K562 (cell line): ENCODE results near the gene TPX2. TPM values are rescaled to one million over a fixed set of nuclear protein-coding genes. Genes with fewer than 3 reads are reported as not detected.

ENCODE experiments used
- CBX5 ChIP-seq: IDR thresholded peaks from 2 replicates; pipeline ENCODE4 v1.6.1; 2014; ENCODE audit warnings: low read depth, borderline replicate concordance
- KDM4B ChIP-seq, 2 experiments: fragments of 450-650 bp in 1 of 2; sonication (generic) in 1 of 2; IDR thresholded peaks; 2 replicates each; pipeline ENCODE4 v1.6.1; 2016 to 2017; ENCODE audit warnings: borderline replicate concordance in 2 of 2, antibody characterized with exemption in 1 of 2, low read depth in 1 of 2, mild to moderate bottlenecking in 1 of 2
- NFE2 ChIP-seq: IDR thresholded peaks from 2 replicates; pipeline ENCODE4 v1.6.1; 2014; ENCODE audit warnings: antibody characterized with exemption, low read depth
- ZBTB8A ChIP-seq: fragments of 450-650 bp; IDR thresholded peaks from 2 replicates; pipeline ENCODE4 v1.6.1; 2018; ENCODE audit warnings: mild to moderate bottlenecking, moderate library complexity; ENCODE audit not compliant: partially characterized antibody
- ZNF140 ChIP-seq: fragments of 250-450 bp; sonication (Bioruptor Pico); IDR thresholded peaks from 2 replicates; pipeline ENCODE4 v1.8.0; 2021; ENCODE audit warnings: moderate library complexity, mild to moderate bottlenecking, inconsistent platforms
- ZNF589 ChIP-seq: fragments of 200-800 bp; sonication (Bioruptor generic); IDR thresholded peaks from 2 replicates; pipeline ENCODE4 v1.6.1; 2016; ENCODE audit warnings: low read depth, missing genetic modification characterization, missing compliant biosample characterization
- polyA plus RNA-seq, 8 experiments: library from polyadenylated mRNA; depleted of rRNA in 4 of 8; stranded (reverse) in 5 of 8; unstranded in 3 of 8; fragments of >200 nt; fragmentation: Nextera tagmentation in 2 of 8; fragmentation: Illumina TruSeq in 1 of 8; extraction: Ambion mirVana in 2 of 8; extraction: Trizol in 1 of 8; gene quantifications; 2 replicates each; pipeline versions ENCODE4 v1.2.1 to v1.2.3, GENCODE V29; 2011 to 2014; ENCODE audit warnings: inconsistent platforms in 1 of 8, missing spikeins in 1 of 8
- total RNA-seq, 7 experiments: library from RNA; depleted of rRNA in 6 of 7; stranded (reverse); fragments of >200 nt in 6 of 7; fragmentation: Illumina TruSeq in 2 of 7; extraction: Trizol in 2 of 7; gene quantifications; 2 replicates each; pipeline versions ENCODE4 v1.2.1 to v1.2.3, GENCODE V29; 2011 to 2021; ENCODE audit warnings: low replicate concordance in 1 of 7
- TF ChIP-seq, protein P1 (sequence below): sonication (generic); formaldehyde crosslinking; IDR thresholded peaks from 2 replicates; pipeline ENCODE4 v1.8.0; 2022; ENCODE audit warnings: missing genetic modification reagents, mild to moderate bottlenecking, borderline replicate concordance
- TF ChIP-seq, protein P2 (sequence below): fragments of 250-450 bp; sonication (Bioruptor Pico); IDR thresholded peaks from 2 replicates; pipeline ENCODE4 v1.5.0; 2021; ENCODE audit warnings: mild to moderate bottlenecking, moderate library complexity

TPX2 gene
- total and polyA plus RNA-seq, 9 of the 15 experiments (the other 6 are each of a cell fraction or from before 2014, with no cell fraction given): 48.0 to 241 (median 133) TPM

DNA sequence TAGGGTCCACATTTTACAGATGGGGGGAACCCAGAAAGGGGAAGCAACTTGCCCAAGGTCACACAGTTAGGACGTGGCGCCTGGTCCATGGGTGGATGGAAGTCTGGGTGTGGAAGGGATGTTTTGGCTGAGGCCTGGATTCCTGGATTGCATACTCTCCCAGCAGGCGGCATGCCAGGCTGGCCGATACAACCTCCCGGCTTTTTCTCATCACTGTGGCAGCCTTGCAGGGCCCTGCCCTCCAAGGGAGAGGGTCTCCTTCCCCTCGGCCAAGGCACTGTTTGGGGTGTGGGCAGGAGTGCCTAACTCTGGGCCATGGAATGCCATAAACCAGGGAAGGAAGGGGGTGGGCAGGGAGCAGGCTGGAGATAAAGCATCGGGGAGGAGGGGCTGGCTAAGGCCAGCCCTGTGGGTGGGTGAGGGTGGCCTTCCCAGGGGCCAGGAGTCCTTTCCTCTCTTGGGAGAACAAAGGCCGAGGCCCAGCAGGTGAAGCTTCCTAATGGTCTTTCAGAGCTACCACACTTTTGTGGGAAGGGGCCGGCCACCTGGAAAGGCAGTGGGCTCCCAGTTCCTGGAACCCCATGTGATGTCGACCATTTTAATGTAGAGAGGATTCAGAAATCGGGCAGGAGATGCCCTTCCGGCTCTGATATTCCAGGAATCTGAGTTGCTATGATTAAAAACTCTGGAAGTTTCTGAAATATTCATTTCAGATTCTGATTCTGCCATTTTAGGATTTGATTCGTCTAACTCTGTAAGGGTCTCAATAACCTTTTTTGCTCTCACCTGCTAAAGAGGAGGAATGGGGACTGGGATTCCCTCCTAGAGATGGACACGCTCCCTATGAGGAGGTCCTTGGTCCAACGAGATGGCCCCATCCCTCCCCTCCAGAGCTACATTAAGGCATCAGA is 102.1 kb downstream of the TPX2 start (continued):
- TF ChIP-seq, protein P1, sequence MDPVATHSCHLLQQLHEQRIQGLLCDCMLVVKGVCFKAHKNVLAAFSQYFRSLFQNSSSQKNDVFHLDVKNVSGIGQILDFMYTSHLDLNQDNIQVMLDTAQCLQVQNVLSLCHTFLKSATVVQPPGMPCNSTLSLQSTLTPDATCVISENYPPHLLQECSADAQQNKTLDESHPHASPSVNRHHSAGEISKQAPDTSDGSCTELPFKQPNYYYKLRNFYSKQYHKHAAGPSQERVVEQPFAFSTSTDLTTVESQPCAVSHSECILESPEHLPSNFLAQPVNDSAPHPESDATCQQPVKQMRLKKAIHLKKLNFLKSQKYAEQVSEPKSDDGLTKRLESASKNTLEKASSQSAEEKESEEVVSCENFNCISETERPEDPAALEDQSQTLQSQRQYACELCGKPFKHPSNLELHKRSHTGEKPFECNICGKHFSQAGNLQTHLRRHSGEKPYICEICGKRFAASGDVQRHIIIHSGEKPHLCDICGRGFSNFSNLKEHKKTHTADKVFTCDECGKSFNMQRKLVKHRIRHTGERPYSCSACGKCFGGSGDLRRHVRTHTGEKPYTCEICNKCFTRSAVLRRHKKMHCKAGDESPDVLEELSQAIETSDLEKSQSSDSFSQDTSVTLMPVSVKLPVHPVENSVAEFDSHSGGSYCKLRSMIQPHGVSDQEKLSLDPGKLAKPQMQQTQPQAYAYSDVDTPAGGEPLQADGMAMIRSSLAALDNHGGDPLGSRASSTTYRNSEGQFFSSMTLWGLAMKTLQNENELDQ: no peak
- TF ChIP-seq ZNF140 (CRISPR knock-in tag) (no peak), NFE2 (no peak), ZNF589 (no peak), CBX5 (no peak), ZBTB8A (no peak), KDM4B (IDR thresholded peaks at IDR 0.05; ENCODE audit: borderline replicate concordance in 2 of 2, low read depth in 1 of 2) (no peak)
- TF ChIP-seq, protein P2, sequence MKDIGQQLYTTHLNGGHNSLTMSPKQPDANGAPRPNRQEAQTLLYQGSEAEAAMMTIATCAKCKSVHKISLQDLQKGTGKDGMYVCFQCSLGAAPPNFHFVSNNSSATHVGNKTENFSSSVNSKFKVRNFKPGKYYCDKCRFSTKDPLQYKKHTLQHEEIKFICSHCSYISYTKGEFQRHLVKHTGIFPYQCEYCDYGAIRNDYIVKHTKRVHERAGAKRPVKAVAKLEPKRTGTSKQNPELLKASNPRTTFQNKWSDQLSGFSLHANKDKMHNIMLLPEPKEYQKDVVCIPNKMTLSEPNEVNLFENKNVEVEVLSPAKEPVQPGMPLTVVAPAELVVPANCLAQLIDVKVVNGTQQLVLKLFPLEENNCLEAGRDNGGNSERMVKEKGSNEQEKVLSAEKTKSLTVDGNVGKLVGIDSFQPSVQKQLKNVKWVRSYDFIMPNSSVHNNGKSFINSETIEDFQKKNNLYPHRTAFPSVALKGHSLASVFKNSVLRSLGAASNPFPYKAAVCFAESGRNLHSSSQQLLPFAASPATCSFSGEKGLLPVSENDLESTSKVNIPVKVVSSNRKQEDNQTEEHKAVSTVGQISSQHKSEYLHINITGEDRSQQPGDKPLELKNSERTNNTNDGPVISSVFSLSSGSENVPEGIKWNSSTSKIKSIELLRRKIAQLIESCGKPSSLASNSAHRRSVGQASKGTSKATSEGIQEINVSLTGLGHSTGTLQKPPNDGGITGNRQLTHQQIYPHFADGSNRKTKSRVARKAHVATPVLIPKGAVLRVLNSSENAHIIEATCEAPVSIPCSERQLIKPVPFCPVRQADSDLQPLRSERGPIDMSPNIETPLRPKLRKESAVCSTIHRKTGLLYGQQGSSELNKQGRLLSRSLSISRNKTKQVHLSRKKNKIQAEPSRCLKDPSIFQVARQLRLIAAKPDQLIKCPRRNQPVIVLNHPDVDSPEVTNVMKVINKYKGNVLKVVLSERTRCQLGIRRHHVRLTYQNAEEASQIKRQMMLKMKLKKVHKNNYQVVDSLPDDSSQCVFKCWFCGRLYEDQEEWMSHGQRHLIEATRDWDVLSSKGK (CRISPR knock-in tag): no peak
